ENCODE data around the gene GLRX. TPM values are rescaled to one million over a fixed set of nuclear protein-coding genes. Genes with fewer than 3 reads are reported as not detected.

GLRX gene
- total and polyA plus RNA-seq, 10 of the 15 experiments (the other 5 are each of a cell fraction or from before 2014, with no cell fraction given), result 63.0 to 366 (median 186) TPM

GRCh38 chr5:95788493-95788892, 34.0 kb downstream of the GLRX start:
- H3K79me2 ChIP-seq (ENCODE audit: control insufficient read depth, insufficient read depth, low read length), result no peaks in the 10 kb centered on the region
- ChIA-PET POLR2A (interaction anchor here (0.5 to 1.7 kb wide), 3 partner anchors 19 to 326 kb away, joined by 3 to 7 read pairs (median 4); no protein-coding TSS in a partner anchor), CTCF (interaction anchor here (1.1 to 18.7 kb wide), 5 partner anchors 7 to 72 kb away, joined by 3 to 653 read pairs (median 4); no protein-coding TSS in a partner anchor), SMC1A (ENCODE audit: uncharacterized antibody, unreplicated experiment) (interaction anchor here (0.8 to 19.5 kb wide), 12 partner anchors 10 to 171 kb away, joined by 3 to 622 read pairs (median 4); partner anchors contain the start of gene GLRX), RAD21 (ENCODE audit: unreplicated experiment) (interaction anchor here (1.0 to 3.8 kb wide), 5 partner anchors 19 to 60 kb away, joined by 3 to 12 read pairs (median 6); no protein-coding TSS in a partner anchor)
- no peaks in the 10 kb centered on the region for H4K20me1 ChIP-seq (ENCODE audit: control insufficient read depth, insufficient read depth)
- no peak overlapping the region for H3K4me2 ChIP-seq (ENCODE audit: control insufficient read depth, insufficient read depth)
- no peak overlapping the region for H3K27ac ChIP-seq (ENCODE audit: control insufficient read depth, insufficient read depth)
- ATAC-seq, result no peak
- WGBS (ENCODE audit: insufficient coverage, insufficient replicate concordance, low lambda C conversion rate, missing lambda C conversion rate), result 99% methylated on average over 8 of the region's 8 CpGs
- no peak for DNase-seq (ENCODE audit: low read depth, low spot score)
- BruUV-seq (replicated peaks), result no TSS peak
- no peaks in the 10 kb centered on the region for H3K27me3 ChIP-seq (replicated peaks in 1 of 2; ENCODE audit: control insufficient read depth in 2 of 2, insufficient read depth in 2 of 2, low read length in 1 of 2)
- no peaks in the 10 kb centered on the region for H3K4me1 ChIP-seq (ENCODE audit: control insufficient read depth, insufficient read depth, low read length)
- peaks cover 0 to 1% of the 10 kb centered on the region in 2 experiments; a peak in 1 of 4 replicates for H3K36me3 ChIP-seq (ENCODE audit: control insufficient read depth in 2 of 2, insufficient read depth in 2 of 2, low read length in 1 of 2)
- FAIRE-seq, result no peak
- in situ Hi-C loops (cut with MboI), result no loop called here
- intact Hi-C loops (cut with micrococcal nuclease; ENCODE audit: unreplicated experiment), result loop anchor here (5.0 kb wide), 1 partner anchor 549 kb away; no protein-coding TSS in a partner anchor
- TF ChIP-seq MAX (IDR thresholded peaks at IDR 0.05; ENCODE audit: low read depth, low read length) (no peak), CHD1 (IDR thresholded peaks at IDR 0.05; ENCODE audit: low read depth, low read length) (no peak), CHD4 (IDR thresholded peaks at IDR 0.05) (no peak)
- no peaks in the 10 kb centered on the region for H3K9me3 ChIP-seq (replicated peaks; ENCODE audit: control insufficient read depth, insufficient read depth, low read length)
- no peak overlapping the region for H3K4me3 ChIP-seq
- no peak overlapping the region for H2AFZ ChIP-seq (ENCODE audit: control insufficient read depth, low read depth, low read length)
- H3K9ac ChIP-seq (ENCODE audit: control insufficient read depth, insufficient read depth, low read length), result no peak overlapping the region

- H4K20me1 ChIP-seq (ENCODE audit: control insufficient read depth, insufficient read depth), result no peaks in the 10 kb centered on the region
- no peak for FAIRE-seq
- 97% methylated on average over 3 of the region's 3 CpGs for WGBS (ENCODE audit: insufficient coverage, insufficient replicate concordance, low lambda C conversion rate, missing lambda C conversion rate)
- no peak overlapping the region for H3K4me2 ChIP-seq (ENCODE audit: control insufficient read depth, insufficient read depth)
- H3K4me1 ChIP-seq (ENCODE audit: control insufficient read depth, insufficient read depth, low read length), result no peaks in the 10 kb centered on the region
- no peaks in the 10 kb centered on the region for H3K79me2 ChIP-seq (ENCODE audit: control insufficient read depth, insufficient read depth, low read length)
- BruUV-seq (replicated peaks), result no TSS peak
- in situ Hi-C loops (cut with MboI) (no loop called here), intact Hi-C loops (cut with micrococcal nuclease; ENCODE audit: unreplicated experiment) (loop anchor here (5.0 kb wide), 1 partner anchor 550 kb away; no protein-coding TSS in a partner anchor)
- no peak for ATAC-seq
- H3K4me3 ChIP-seq, result no peak overlapping the region
- no peak overlapping the region for H3K27ac ChIP-seq (ENCODE audit: control insufficient read depth, insufficient read depth)
- H3K9me3 ChIP-seq (replicated peaks; ENCODE audit: control insufficient read depth, insufficient read depth, low read length), result no peaks in the 10 kb centered on the region
- peaks cover 0 to 1% of the 10 kb centered on the region in 2 experiments; a peak in 1 of 4 replicates for H3K36me3 ChIP-seq (ENCODE audit: control insufficient read depth in 2 of 2, insufficient read depth in 2 of 2, low read length in 1 of 2)
- no peak overlapping the region for H2AFZ ChIP-seq (ENCODE audit: control insufficient read depth, low read depth, low read length)
- H3K9ac ChIP-seq (ENCODE audit: control insufficient read depth, insufficient read depth, low read length), result no peak overlapping the region
- CTCF ChIA-PET, result interaction anchor here (0.6 to 18.7 kb wide), 13 partner anchors 9 to 809 kb away, joined by 3 to 653 read pairs (median 4); no protein-coding TSS in a partner anchor
- no peaks in the 10 kb centered on the region for H3K27me3 ChIP-seq (replicated peaks in 1 of 2; ENCODE audit: control insufficient read depth in 2 of 2, insufficient read depth in 2 of 2, low read length in 1 of 2)
- DNase-seq (ENCODE audit: low read depth, low spot score), result no peak
- RAD21 ChIA-PET (ENCODE audit: unreplicated experiment), result interaction anchor here (0.7 to 3.8 kb wide), 8 partner anchors 21 to 145 kb away, joined by 3 to 12 read pairs (median 5); partner anchors contain the start of gene RHOBTB3
- POLR2A ChIA-PET, result interaction anchor here (0.7 kb wide), 2 partner anchors 10 to 24 kb away, joined by 3 read pairs; no protein-coding TSS in a partner anchor
- SMC1A ChIA-PET (ENCODE audit: uncharacterized antibody, unreplicated experiment), result interaction anchor here (0.6 to 19.5 kb wide), 15 partner anchors 8 to 927 kb away, joined by 3 to 622 read pairs (median 4); partner anchors contain the start of gene GLRX
- TF ChIP-seq IRF5 (IDR thresholded peaks at IDR 0.05; ENCODE audit: borderline replicate concordance), result no peak
- no peak for TF ChIP-seq MYC (IDR thresholded peaks at IDR 0.05; ENCODE audit: insufficient read depth, insufficient read length, insufficient replicate concordance, low read length, severe bottlenecking)
- TF ChIP-seq SUPT20H (IDR thresholded peaks at IDR 0.05; ENCODE audit: borderline replicate concordance, control insufficient read depth, low read depth, low read length), result no peak
- no peak for TF ChIP-seq IRF3 (IDR thresholded peaks at IDR 0.05)
- TF ChIP-seq RAD21 (IDR thresholded peaks at IDR 0.05; ENCODE audit: insufficient read depth, low read depth, low read length), result no peak
- TF ChIP-seq RCOR1 (conservative IDR thresholded peaks at IDR 0.05; ENCODE audit: low read depth, low read length), result no peak
- TF ChIP-seq BRCA1 (IDR thresholded peaks at IDR 0.05; ENCODE audit: low read depth, low read length), result no peak
- TF ChIP-seq IKZF2 (IDR thresholded peaks at IDR 0.05), result no peak
- TF ChIP-seq POLR2AphosphoS5 (IDR thresholded peaks at IDR 0.05; ENCODE audit: low read length), result no peak
- TF ChIP-seq POLR2A (IDR thresholded peaks at IDR 0.05; ENCODE audit: low read depth, low read length), result no peak
- no peak for TF ChIP-seq SP1 (IDR thresholded peaks at IDR 0.05; ENCODE audit: low read depth, low read length)
Observed at GRCh38 chr5:95786821-95787418, 35.6 kb downstream of the GLRX start.
